Activated T-helper 2 cell treated with anti-CD3 and anti-CD28 coated beads, Interferon-gamma antibody, Interleukin-2, Interleukin-4, amounts not matched to agents 10 μg/mL and 5 μg/mL and 100 μg/mL, durations not matched to agents 14 hours and 24 hours and 36 hours (primary cell): ENCODE results near the gene NLRP3. TPM values are rescaled to one million over a fixed set of nuclear protein-coding genes. Genes with fewer than 3 reads are reported as not detected.
A peak's percentile ranks its signal among the peaks of the same experiment; 100 is the strongest.

Experiments used
- DNase-seq: peaks from one replicate; pipeline ENCODE4 v3.0.0; 2021; ENCODE audit warnings: low spot score
- H3K27ac Mint-ChIP-seq: one replicate; pipeline ENCODE4 v1.8.0; 2021; ENCODE audit warnings: mixed read lengths
- H3K27me3 Mint-ChIP-seq: one replicate; pipeline ENCODE4 v1.8.0; 2021; ENCODE audit warnings: low read depth, mixed read lengths
- H3K36me3 Mint-ChIP-seq: one replicate; pipeline ENCODE4 v1.8.0; 2021; ENCODE audit warnings: low read depth, mixed read lengths
- H3K4me1 Mint-ChIP-seq: one replicate; pipeline ENCODE4 v1.8.0; 2021; ENCODE audit warnings: low read depth, mixed read lengths
- H3K4me3 Mint-ChIP-seq: one replicate; pipeline ENCODE4 v1.8.0; 2021; ENCODE audit warnings: low read depth, mild to moderate bottlenecking, moderate library complexity, mixed read lengths
- H3K9me3 Mint-ChIP-seq: one replicate; pipeline ENCODE4 v1.8.0; 2021; ENCODE audit warnings: mixed read lengths
- intact Hi-C: fragments of 100-400 bp; cut with micrococcal nuclease; formaldehyde crosslinking; loops from one replicate; pipeline ENCODE4 v1.15.1; 2023
- total RNA-seq: library from RNA; stranded (reverse); gene quantifications from 2 replicates; pipeline ENCODE4 v1.2.3, GENCODE V29; 2022

NLRP3 gene
- total RNA-seq, 1 donor from 2014 or later = 0.09 TPM

GRCh38 chr1:247401310-247402119 is 14.5 kb upstream of the NLRP3 start:
- peaks cover 3% of the 10 kb centered on the region for H3K4me1 Mint-ChIP-seq
- DNase-seq = no peak
- no peak overlapping the region for H3K4me3 Mint-ChIP-seq
- no peak overlapping the region for H3K27ac Mint-ChIP-seq
- peaks cover 54% of the 10 kb centered on the region for H3K27me3 Mint-ChIP-seq
- H3K9me3 Mint-ChIP-seq = no peaks in the 10 kb centered on the region
- no peaks in the 10 kb centered on the region for H3K36me3 Mint-ChIP-seq
- intact Hi-C loops = loop anchor here (10.0 kb wide), 1 partner anchor 187 kb away; no protein-coding TSS in a partner anchor

- Mint-ChIP-seq H3K36me3 (no peaks in the 10 kb centered on the region), H3K27ac (no peak overlapping the region), H3K4me1 (peaks cover 9% of the 10 kb centered on the region), H3K4me3 (no peak overlapping the region), H3K27me3 (peaks cover 58% of the 10 kb centered on the region), H3K9me3 (no peaks in the 10 kb centered on the region)
- no peak for DNase-seq
- intact Hi-C loops = loop anchor here (10.0 kb wide), 1 partner anchor 187 kb away; no protein-coding TSS in a partner anchor
These were observed 13.8 kb upstream of the NLRP3 start for GRCh38 chr1:247402120-247402675.

GRCh38 chr1:247406014-247406656 is 9.8 kb upstream of the NLRP3 start:
- intact Hi-C loops = loop anchor here (5.0 to 10.0 kb wide), 2 partner anchors 74 to 191 kb away; partner anchors contain the start of gene ZNF496
- no peak for DNase-seq
- Mint-ChIP-seq H3K27me3 (peaks cover 38% of the 10 kb centered on the region), H3K4me3 (no peak overlapping the region), H3K4me1 (peaks cover 36% of the 10 kb centered on the region), H3K36me3 (no peaks in the 10 kb centered on the region), H3K27ac (no peak overlapping the region), H3K9me3 (no peaks in the 10 kb centered on the region)

GRCh38 chr1:247407180-247407616 is 8.8 kb upstream of the NLRP3 start:
- Mint-ChIP-seq H3K27ac (peak overlapping the region; percentile 16), H3K27me3 (peaks cover 35% of the 10 kb centered on the region), H3K9me3 (no peaks in the 10 kb centered on the region), H3K36me3 (no peaks in the 10 kb centered on the region), H3K4me1 (peaks cover 36% of the 10 kb centered on the region), H3K4me3 (peak overlapping the region; percentile 28)
- intact Hi-C loops = loop anchor here (5.0 to 10.0 kb wide), 2 partner anchors 75 to 192 kb away; partner anchors contain the start of gene ZNF496
- DNase-seq = peak; percentile 53

- Mint-ChIP-seq H3K9me3 (no peaks in the 10 kb centered on the region), H3K4me3 (peak overlapping the region; percentile 57), H3K36me3 (no peaks in the 10 kb centered on the region), H3K4me1 (peaks cover 36% of the 10 kb centered on the region), H3K27me3 (peaks cover 38% of the 10 kb centered on the region), H3K27ac (no peak overlapping the region)
- no peak for DNase-seq
- intact Hi-C loops = loop anchor here (5.0 to 10.0 kb wide), 2 partner anchors 76 to 193 kb away; partner anchors contain the start of gene ZNF496
These were observed 7.9 kb upstream of the NLRP3 start for GRCh38 chr1:247408100-247408499.

GRCh38 chr1:247409869-247410544 is 6.0 kb upstream of the NLRP3 start:
- H3K9me3 Mint-ChIP-seq = no peaks in the 10 kb centered on the region
- no peaks in the 10 kb centered on the region for H3K36me3 Mint-ChIP-seq
- peaks cover 37% of the 10 kb centered on the region for H3K27me3 Mint-ChIP-seq
- intact Hi-C loops = loop anchor here (1.0 to 10.0 kb wide), 4 partner anchors 20 to 1078 kb away; partner anchors contain the start of gene ZNF496
- peak; percentile 24 for DNase-seq
- peaks cover 38% of the 10 kb centered on the region for H3K4me1 Mint-ChIP-seq
- peak overlapping the region; percentile 57 for H3K4me3 Mint-ChIP-seq
- H3K27ac Mint-ChIP-seq = peak overlapping the region; percentile 67

- intact Hi-C loops = loop anchor here (5.0 kb wide), 1 partner anchor 1079 kb away; no protein-coding TSS in a partner anchor
- Mint-ChIP-seq H3K4me3 (no peak overlapping the region), H3K4me1 (peaks cover 50% of the 10 kb centered on the region), H3K9me3 (no peaks in the 10 kb centered on the region), H3K27ac (no peak overlapping the region), H3K27me3 (peaks cover 42% of the 10 kb centered on the region), H3K36me3 (no peaks in the 10 kb centered on the region)
- DNase-seq = no peak
These were observed 4.2 kb upstream of the NLRP3 start for GRCh38 chr1:247411621-247412327.

GRCh38 chr1:247417831-247418230 is 1.9 kb downstream of the NLRP3 start:
- H3K27ac Mint-ChIP-seq = no peak overlapping the region
- no peaks in the 10 kb centered on the region for H3K36me3 Mint-ChIP-seq
- intact Hi-C loops = no loop called here
- no peaks in the 10 kb centered on the region for H3K9me3 Mint-ChIP-seq
- peaks cover 31% of the 10 kb centered on the region for H3K4me1 Mint-ChIP-seq
- H3K27me3 Mint-ChIP-seq = peaks cover 32% of the 10 kb centered on the region
- H3K4me3 Mint-ChIP-seq = no peak overlapping the region
- no peak for DNase-seq

- no peak overlapping the region for H3K4me3 Mint-ChIP-seq
These were observed 3.4 kb downstream of the NLRP3 start for GRCh38 chr1:247419336-247419735.

GRCh38 chr1:247421074-247421473 is 5.1 kb downstream of the NLRP3 start:
- H3K27me3 Mint-ChIP-seq = peaks cover 15% of the 10 kb centered on the region
- intact Hi-C loops = no loop called here
- no peaks in the 10 kb centered on the region for H3K9me3 Mint-ChIP-seq
- DNase-seq = no peak
- no peak overlapping the region for H3K4me3 Mint-ChIP-seq
- no peak overlapping the region for H3K27ac Mint-ChIP-seq
- peaks cover 19% of the 10 kb centered on the region for H3K4me1 Mint-ChIP-seq
- H3K36me3 Mint-ChIP-seq = no peaks in the 10 kb centered on the region

More at GRCh38 chr1:247419336-247419735, 3.4 kb downstream of the NLRP3 start:
- H3K27ac Mint-ChIP-seq = no peak overlapping the region
- intact Hi-C loops = no loop called here
- peaks cover 31% of the 10 kb centered on the region for H3K4me1 Mint-ChIP-seq
- no peaks in the 10 kb centered on the region for H3K9me3 Mint-ChIP-seq
- no peak for DNase-seq
- no peaks in the 10 kb centered on the region for H3K36me3 Mint-ChIP-seq
- H3K27me3 Mint-ChIP-seq = peaks cover 21% of the 10 kb centered on the region

- no peak overlapping the region for H3K27ac Mint-ChIP-seq
- H3K9me3 Mint-ChIP-seq = no peaks in the 10 kb centered on the region
- DNase-seq = no peak
- H3K4me3 Mint-ChIP-seq = no peak overlapping the region
- H3K4me1 Mint-ChIP-seq = no peaks in the 10 kb centered on the region
- intact Hi-C loops = no loop called here
- H3K27me3 Mint-ChIP-seq = no peaks in the 10 kb centered on the region
- H3K36me3 Mint-ChIP-seq = no peaks in the 10 kb centered on the region
These were observed 13.5 kb downstream of the NLRP3 start for GRCh38 chr1:247429496-247429895.

GRCh38 chr1:247430434-247430833 is 14.5 kb downstream of the NLRP3 start:
- no peaks in the 10 kb centered on the region for H3K4me1 Mint-ChIP-seq
- no peak for DNase-seq
- H3K9me3 Mint-ChIP-seq = no peaks in the 10 kb centered on the region
- intact Hi-C loops = no loop called here
- H3K27me3 Mint-ChIP-seq = no peaks in the 10 kb centered on the region
- H3K4me3 Mint-ChIP-seq = no peak overlapping the region
- no peak overlapping the region for H3K27ac Mint-ChIP-seq
- H3K36me3 Mint-ChIP-seq = no peaks in the 10 kb centered on the region
